Stimulated activated CD4-positive, alpha-beta T cell treated with anti-CD3 and anti-CD28 coated beads, TNF-alpha, amount 100 ng/mL, for 4 hours (primary cell): ENCODE data around the gene CFLAR.
"Not testable (repeated sequence)": the region's sequence is repeated elsewhere in the genome, so short reads cannot be mapped to it uniquely, and the experiment has no call there.

Source experiments
- DNase-seq, 3 experiments: peaks; one replicate each; pipeline ENCODE4 v3.0.0-alpha.2; 2020; ENCODE audit warnings: low read depth in 3 of 3

CFLAR gene

DNA sequence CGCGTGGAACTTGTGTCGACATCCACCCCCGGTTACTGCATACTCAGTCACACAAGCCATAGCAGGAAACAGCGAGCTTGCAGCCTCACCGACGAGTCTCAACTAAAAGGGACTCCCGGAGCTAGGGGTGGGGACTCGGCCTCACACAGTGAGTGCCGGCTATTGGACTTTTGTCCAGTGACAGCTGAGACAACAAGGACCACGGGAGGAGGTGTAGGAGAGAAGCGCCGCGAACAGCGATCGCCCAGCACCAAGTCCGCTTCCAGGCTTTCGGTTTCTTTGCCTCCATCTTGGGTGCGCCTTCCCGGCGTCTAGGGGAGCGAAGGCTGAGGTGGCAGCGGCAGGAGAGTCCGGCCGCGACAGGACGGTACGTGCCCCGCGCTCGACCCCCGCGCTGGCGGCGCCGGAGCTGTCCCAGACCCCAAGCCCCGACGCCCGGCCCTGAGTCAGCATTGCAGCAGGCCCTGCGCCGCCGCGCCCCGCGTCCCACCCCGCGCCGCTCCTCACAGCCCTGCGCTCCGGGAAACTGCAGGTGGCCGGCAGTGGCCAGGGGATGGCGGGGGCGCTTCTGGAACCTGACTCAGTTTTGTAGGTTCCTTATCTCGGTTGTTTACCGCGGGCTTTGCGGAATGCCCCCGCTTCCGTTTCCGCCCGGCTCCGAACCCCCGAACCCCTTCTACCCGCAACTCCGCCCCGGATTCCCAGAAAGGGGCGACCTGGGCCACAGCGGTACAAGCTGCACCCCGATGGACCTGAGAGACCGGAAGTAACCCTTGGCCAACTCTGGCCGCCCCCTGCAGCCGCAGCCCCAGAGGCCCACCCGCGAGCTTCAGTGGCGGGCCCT, at the start of gene CFLAR:
Gene CFLAR (plus strand): TSS at position 50 of the 844 bp plus-strand sequence. CDS start 13,702 bp downstream, outside the sequence.
- DNase-seq: peak; percentile 49 to 65 (median 54)

DNA sequence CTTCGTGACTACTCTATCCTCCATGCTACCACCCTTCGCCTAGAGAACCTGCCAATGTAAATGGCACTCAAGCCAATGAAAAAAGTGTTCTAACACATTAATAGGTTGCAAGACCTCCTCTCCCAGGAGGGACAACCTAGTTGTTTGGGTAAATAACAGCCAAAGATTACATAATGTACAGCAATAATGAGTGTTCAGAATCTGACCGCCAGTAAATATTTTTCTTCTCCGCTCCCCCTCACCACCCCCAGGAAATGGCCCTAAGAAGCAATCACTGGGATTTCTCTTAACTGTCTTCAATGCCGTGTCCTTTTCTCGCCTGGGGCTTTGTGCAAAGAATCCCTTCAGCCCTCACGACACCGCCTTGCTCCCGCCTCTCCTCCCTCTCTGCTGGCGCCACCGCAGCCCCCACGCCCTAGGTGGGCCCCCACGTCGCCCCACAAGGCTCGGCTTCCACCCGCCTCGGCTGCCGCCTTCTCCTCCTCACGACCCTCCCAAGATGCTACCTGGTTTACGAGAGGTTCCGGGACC, 45.0 kb upstream of the CFLAR start:
- no peak for DNase-seq

DNA sequence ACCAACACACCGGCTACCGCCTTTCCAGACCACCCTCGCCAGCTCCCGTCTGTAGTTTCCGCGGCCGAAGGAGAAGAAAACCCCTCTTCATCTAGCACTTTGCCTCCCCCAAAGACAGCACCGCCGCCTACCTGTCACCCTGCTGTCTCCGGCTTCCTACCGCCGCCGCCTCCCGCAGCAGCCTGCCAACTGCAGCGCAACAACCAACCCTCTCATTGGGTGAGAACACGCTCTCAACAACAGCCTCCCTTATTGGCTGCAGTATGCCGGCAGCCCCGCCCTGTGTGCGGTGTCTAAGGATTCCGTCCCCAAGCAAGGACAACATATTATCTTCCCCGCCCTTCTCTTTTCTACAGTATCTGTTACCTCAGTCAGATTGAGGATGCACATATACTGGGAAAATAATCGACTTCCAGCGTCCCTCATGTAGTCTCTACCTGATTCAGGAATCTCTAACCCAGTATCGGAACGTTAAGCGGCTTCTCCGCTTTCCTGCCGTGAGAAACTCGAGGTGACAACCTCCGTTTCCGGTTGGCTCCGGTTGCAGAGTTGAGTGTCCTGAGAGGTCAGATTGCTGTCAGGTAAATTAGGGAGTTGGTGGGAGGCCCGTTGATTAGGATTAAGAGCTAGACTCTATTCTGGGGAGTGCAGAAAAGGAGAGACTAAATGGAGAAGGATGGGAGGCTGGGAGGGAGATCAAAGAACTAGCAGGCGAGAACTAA, 44.3 kb upstream of the CFLAR start, which contains the start of the genes HYCC2 and NDUFB3:
Gene HYCC2 (minus strand): TSS at position 193 of the 722 bp plus-strand sequence. CDS start 47,662 bp downstream, outside the sequence.
Gene NDUFB3 (plus strand): TSS at position 523 of the 722 bp plus-strand sequence. CDS start 6,882 bp downstream, outside the sequence.
- DNase-seq: peak; percentile 66 to 86 (median 84)

DNA sequence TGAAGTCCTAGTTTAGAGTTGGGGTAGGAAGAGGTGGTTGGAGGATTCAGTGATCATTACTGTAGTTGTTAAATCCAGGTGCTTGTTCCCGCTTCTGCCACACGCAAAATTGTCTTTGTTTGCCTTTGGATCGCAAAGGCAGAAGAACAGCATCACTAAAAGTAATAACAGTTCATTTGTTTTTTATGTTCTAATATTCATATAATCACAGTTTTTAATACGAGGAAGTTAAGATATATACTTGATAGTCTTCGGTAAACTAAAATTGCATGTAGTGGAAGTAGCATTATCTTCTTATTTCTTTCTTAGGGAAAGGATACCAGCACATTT, 43.8 kb upstream of the CFLAR start:
- no peak for DNase-seq

DNA sequence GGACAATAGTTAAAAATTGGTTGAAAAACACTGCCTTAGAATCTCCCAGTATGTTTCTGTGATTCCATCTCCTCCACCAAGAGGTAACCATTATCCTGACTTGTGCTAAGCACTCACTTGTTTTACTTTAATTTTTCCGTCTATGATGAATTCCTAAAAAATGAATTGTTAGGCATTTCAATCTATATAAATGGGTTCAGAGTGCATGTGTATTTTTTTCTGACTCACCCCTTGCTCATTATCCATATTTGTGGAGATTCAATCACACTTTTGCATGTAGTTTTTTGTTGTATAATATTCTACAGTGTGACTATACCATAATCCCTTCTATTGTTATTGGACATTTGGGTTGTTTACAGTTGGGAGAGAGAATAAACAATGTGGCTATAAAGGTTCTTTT, 42.9 kb upstream of the CFLAR start:
- no peak for DNase-seq

DNA sequence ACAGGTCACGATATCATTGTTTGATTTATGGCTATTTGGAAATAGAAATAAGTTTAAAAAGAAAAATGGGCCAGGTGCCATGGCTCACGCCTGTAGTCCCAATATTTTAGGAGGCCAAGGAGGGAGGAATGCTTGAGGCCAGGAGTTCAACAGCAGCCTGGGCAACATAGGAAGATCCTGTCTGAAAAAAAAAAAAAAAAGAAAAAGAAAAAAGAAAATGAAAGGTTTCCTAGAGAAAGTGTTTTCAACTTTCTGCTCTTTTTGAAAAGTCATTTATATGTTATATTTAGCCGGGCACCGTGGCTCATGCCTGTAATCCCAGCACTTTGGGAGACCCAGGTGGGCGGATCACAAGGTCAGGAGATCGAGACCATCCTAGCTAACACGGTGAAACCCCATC, 41.0 kb upstream of the CFLAR start:
- DNase-seq: no peak

DNA sequence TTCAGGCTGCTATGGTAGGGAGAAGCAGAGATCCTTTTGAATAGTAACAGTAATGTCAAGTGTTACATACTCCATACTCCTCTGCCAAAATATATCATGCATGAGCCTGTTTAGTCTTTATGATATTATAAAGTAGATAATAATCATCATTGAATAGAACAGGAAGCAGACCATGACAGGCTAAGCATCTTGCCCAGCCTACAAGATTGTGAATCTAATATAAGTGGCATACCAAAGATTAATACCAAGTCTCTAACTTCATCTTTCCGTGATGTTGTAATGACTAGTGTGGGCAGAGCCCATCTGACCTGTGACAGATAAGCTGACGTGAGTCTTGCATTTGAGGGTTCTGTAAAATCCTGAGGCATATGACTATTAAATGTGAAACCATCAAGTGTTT, 31.1 kb upstream of the CFLAR start:
- no peak for DNase-seq

DNA sequence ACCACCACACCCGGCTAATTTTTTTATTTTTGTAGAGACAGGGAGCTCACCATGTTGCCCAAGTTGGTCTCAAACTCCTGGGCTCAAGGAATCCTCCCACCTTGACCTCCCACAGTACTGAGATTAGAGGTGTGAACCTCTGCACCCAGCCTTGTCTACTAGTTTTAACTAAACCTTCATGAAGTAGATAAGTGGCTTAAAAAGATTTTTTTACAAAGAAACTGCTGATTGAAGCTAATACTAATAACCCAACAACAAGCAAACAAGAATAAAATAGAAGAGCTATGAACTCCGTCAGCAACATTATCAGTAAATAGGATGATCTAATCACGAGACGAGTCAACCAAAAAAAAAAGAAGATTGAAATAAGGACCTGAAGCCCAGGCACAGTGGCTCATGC, 25.4 kb upstream of the CFLAR start:
- DNase-seq: no peak

DNA sequence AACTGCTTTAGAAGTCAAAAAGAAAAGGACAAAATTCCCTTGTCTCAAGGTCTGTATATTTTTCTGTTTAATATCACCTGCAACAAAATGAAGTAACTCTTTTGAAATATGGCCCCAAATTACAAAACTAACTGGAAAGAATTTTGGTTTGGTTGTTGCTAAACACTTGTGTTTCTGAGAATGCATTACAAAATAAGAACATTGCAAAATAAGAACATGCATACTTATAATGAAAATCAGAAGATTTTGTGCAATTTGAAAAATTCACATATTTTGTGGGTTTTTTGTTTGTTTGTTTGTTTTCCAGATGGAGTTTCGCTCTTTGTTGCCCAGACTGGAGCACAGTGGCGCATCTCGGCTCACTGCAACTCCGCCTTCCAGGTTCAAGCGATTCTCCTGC, 22.4 kb upstream of the CFLAR start:
- DNase-seq: no peak

DNA sequence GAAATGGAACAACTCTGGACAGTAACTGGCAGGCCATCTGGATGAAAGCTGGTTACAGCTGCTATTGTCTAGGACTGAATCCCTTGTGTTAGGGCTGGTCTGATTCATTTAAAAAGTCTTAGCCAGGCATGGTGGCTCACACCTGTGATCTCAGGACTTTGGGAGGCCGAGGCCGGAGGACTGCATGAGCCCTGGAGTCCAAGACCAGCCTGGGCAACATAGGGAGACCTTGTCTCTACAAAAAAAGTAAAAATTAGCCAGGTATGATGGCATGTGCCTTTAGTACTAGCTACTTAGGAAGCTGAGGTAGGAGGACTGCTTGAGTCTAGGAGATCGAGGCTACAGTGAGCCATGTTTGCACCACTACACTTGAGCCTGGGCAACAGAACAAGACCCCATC, 15.5 kb upstream of the CFLAR start:
- no peak for DNase-seq

DNA sequence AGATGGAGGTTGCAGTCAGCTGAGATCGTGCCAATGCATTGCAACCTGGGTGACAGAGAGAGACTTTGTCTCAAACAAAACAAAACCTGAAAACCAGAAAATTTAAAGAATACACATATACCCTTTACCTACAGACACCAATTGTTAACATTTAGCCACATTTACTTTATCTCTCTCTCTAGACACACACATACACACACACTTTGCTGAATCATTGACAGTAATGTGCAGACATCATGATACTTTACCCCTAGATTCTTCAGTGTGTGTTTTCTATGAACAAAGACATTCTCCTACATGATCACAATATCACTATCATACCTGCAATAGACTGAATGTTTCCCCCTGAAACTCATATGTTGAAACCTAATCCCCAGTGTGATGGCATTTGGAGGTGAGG, 10.2 kb upstream of the CFLAR start:
- DNase-seq: no peak

DNA sequence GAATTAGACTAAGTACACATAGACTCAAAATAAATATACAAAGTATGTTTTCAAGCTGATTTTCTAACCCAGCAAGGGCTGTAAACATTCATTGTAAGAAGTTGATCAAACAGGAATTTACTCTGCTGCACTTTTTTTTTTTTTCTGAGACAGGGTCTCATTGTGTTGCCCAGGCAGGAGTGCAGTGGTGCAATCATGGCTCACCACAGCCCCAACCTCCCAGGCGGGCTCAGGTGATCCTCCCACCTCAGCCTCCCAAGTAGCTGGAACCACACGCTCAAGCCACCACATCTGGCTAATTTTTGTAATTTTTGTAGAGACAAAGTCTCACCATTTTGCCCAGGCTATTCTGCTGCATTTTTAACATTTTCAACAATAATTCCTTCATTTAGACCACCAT, 8.3 kb upstream of the CFLAR start:
- no peak for DNase-seq

DNA sequence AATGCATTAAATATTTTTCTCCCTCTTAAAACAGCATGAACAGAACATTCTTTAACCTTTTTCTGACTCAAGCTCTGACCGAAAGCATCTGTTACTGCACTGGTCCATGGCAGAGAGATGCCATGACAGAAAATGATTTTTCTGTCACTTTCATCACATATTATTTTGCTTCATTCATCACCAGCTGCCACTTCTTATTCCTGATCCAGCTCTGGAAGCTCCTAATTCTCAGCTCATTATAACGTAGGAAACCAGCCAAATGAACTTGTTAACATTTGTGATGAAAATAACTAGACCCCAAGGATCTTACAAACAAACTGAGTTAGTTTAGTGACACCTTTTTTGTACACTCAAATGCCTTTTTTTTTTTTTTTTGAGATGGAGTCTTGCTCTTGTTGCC, 7.6 kb upstream of the CFLAR start:
- no peak for DNase-seq

DNA sequence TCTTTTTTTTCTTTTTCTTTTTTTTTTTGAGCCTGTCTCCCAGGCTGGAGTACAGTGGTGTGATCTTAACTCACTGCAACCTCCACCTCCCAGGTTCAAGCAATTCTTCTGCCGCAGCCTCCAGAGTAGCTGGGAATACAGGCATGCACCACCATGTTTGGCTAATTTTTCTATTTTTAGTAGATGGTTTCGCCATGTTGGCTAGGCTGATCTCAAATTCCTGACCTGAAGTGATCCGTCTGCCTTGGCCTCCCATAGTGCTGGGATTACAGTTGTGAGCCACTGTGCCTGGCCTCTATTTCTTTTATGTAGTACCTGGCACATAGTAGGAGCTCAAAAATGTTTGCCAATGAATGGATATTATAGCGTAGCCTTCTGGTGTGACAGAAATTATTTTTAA, 6.8 kb upstream of the CFLAR start:
- DNase-seq: no peak

DNA sequence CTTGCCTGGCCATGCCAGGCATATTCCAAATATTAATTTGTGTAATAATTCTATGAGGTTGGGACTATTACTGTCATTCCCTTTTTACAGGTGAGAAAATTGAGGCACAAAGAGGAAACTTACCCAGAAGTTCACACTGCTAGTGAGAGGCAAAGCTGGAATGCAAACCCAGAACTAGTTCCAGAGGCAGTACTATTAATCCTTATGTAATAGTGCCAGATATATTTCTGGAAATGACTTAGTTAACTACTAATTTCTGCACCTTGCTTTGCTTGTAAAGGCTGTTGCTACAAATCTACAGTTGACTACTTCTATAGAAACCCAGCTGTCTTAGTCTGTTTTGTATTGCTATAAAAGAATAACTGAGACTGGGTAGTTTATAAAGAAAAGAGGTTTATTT, 5.3 kb upstream of the CFLAR start:
- no peak for DNase-seq

DNA sequence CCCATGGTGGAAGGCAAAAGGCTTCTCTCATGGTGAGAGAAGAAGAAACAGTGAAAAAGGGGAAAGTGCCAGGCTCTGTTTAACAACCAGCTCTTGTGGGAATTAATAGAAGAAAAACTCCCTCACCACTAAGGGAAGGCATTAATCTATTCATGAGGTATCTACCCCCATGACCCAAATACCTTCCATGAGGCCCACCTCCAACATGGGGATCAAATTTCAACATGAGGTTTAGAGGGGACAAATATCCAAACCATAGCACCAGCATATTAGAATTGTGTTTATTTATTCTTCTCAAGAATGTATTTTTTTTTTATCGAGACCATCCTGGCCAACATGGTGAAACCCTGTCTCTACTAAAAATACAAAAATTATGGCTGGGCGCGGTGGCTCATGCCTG, 4.9 kb upstream of the CFLAR start:
- no peak for DNase-seq

DNA sequence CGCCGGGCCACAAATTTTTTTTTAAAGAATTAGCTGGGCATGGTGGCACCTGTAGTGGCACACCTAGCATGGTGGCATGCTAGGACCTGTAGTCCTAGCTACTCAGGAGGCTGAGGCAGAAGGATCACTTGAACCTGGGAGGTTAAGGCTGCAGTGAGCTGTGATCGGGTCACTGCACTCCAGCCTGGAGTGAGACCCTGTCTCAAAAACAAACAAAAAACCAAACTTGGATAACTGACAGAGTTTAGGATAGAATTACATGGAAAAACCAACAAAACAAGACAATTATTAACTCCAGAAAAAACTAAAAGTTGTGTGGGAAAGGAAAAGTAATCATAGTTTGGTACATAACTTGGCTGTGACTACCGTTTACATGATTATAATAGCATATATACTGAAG, 1.6 kb upstream of the CFLAR start:
- DNase-seq: no peak

DNA sequence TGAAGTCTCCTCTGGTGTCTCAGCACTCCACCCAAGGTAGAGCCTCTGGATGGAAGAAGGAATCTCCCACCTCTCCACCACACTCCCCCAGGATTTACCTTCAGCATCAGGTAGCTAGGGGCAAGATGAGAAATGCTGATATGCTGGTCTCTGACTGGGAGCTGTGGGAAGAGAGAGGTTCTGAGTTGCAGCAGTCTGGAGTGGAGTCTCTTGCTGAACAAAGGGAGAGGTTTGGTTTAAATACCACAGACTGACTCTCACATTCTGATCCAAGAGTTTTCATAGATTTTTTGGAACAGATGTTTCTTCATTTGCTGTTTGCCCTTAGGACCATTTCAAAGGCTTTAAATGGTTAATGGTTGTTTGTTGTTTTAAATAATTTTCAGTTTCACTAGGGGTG, 1.1 kb upstream of the CFLAR start:
- no peak for DNase-seq

DNA sequence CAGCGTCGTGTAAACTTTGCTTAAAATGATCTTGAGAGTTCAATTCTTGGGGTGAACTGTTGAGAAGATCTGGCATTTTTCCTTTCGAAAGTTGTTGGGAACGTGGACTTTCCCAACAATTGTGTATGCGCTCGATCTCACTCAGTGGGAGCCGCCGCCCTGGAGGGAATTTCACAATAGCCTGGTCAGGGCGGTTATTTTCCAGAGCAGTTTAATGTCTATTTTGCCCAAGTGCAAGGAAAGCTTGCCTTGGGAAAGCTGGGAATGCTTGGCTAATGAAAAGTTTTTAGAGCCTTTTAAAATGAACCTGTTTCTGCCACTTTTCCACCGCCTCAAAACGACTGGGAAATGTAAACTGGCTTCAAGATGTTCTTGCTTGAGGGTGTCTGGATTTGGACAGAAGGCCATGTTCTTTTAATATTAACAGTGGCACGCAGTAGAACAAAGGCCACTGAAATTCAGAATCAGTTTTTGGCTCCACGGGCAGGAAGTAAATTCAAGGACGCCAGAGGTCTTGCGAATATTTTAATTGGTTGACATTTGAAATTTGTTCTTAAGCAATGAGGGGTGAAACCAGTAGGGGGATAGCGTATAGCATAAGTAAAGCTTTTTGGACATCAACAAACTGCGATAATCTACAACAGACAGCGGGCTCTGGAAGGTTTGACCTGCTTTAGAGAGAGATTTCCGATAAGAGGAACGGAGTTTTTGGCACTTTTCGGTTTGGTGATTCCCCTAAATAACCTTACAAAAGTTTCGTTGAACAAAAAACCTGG, 1.2 kb downstream of the CFLAR start:
- DNase-seq: no peak

DNA sequence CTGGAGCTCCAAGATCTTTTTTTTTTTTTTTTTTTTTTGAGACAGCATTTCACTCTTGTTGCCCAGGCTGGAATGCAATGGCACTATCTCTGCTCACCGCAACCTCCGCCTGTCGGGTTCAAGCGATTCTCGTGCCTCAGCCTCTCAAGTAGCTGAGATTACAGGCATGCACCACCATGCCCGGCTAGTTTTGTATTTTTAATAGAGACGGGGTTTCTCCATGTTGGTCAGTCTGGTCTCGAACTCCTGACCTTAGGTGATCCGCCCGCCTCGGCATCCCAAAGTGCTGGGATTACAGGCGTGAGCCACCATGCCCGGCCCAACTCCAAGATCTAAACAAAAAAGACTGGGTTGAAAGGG, 1.8 kb downstream of the CFLAR start:
- DNase-seq: not testable (repeated sequence)

DNA sequence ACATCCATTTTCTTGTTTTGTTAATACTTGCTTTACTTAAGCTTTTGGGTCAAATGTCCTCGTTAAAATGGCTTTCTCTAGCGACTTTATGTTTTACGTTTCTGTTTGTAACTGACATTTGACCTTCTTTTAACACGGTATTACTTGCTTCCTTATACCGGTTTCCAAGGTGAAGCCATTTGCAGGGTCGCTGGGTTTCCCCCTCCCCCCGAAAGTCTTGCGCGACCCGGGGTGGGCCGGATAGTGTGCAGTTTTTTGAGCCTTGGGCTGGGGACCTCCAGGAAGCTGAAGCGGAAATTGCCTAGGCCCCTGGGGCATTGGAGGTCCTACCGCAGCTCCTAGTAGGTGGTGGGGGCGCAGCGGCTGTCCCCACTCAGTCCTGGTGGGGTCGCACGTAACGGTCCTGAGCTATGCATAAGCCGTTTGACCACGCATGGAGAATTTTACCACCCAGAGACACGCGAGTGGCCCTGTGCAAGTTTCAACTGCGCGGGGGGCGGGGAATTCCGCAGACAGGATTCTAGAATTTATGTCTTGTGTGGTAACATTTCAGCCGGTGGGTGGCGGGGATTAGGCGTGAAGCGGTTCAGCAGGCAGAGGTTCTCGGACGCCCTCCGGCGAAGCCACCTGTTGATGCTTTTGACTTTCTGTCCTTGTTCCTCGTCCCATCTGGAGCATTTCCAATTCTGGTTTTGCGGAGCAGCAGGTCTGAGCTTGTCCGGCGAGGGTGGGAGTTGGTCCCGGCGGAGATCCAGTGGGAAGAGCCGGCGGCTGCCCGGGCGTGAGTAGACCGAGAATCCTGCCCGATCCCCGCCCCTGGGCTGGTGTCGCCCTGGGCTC, 2.4 kb downstream of the CFLAR start:
- peak; percentile 73 to 86 (median 75) for DNase-seq
